GM23338 (cell line): ENCODE measurements around the gene CLEC4E.

Experiments
- POLR2AphosphoS5 ChIP-seq: IDR thresholded peaks from 2 replicates; pipeline ENCODE4 v1.6.1; 2016; ENCODE audit warnings: antibody characterized with exemption, low read depth
- STAT1 ChIP-seq: IDR thresholded peaks from one replicate; pipeline ENCODE4 v1.6.1; 2016; ENCODE audit warnings: antibody characterized with exemption; ENCODE audit not compliant: unreplicated experiment
- ZNF331 ChIP-seq: fragments of 250-450 bp; sonication (Bioruptor Pico); IDR thresholded peaks from 2 replicates; pipeline ENCODE4 v1.5.0; 2020; ENCODE audit warnings: low read depth, mild to moderate bottlenecking, moderate library complexity
- TF ChIP-seq, protein P1 (sequence below), 2 experiments: fragments of 200-600 bp in 1 of 2; sonication (generic) in 1 of 2; conservative IDR thresholded peaks; 2 replicates each; pipeline versions ENCODE4 v1.5.1 to v1.6.1; 2016 to 2017; ENCODE audit warnings: antibody characterized with exemption in 2 of 2, low read depth in 2 of 2, mild to moderate bottlenecking in 2 of 2, moderate library complexity in 1 of 2

DNA sequence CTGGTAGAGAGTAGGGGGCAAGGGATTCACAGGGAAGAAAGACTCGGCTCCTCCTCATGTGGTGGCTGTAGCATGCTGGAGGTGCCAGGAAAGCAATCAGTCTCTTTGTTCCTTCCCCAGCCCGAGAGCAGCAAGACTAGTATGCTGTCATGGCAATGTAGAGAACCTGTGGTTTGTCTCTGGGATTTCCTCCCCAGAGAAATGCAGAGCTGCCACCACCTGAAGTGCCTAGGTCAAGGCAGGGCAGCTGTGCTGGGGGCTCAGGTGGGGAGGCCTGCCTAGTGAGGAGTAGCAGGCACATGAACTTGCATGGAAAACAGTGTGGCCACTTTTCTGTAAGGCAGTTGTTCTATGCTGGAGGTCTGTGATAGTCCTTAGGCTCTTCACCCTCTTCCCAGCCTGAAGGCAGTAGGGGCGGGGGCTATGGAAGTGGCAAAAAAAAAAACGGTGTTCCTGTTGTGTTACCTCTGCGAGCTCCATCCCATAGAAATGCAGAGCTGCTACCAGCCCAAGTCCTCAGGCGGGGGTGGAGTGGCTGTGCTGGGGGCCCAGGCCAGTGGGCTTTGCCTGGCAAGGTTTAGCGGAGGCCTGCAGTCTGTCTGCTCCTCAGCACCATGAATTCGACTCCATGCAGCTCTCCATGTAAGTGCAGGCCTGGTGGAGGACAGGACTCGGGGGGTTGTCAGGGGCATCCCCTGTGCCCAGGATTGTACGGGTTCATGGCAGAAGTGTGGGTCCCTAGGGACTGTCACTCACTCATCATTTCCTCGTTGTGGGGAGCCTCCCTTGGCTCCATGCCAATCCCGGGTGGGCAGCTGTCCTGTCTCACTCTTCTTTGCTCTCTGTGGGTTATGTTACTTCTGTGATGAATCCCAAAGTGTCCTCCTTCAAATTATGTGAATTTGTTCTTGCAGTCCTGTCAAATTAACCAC lies 31.5 kb downstream of the CLEC4E start:
- TF ChIP-seq ZNF331 (no peak), POLR2AphosphoS5 (no peak), STAT1 (no peak)
- TF ChIP-seq, protein P1, sequence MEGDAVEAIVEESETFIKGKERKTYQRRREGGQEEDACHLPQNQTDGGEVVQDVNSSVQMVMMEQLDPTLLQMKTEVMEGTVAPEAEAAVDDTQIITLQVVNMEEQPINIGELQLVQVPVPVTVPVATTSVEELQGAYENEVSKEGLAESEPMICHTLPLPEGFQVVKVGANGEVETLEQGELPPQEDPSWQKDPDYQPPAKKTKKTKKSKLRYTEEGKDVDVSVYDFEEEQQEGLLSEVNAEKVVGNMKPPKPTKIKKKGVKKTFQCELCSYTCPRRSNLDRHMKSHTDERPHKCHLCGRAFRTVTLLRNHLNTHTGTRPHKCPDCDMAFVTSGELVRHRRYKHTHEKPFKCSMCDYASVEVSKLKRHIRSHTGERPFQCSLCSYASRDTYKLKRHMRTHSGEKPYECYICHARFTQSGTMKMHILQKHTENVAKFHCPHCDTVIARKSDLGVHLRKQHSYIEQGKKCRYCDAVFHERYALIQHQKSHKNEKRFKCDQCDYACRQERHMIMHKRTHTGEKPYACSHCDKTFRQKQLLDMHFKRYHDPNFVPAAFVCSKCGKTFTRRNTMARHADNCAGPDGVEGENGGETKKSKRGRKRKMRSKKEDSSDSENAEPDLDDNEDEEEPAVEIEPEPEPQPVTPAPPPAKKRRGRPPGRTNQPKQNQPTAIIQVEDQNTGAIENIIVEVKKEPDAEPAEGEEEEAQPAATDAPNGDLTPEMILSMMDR (conservative IDR thresholded peaks at IDR 0.05; ENCODE audit: low read depth in 2 of 2) = no peak
